ENCODE data around the gene ENTPD5. TPM values are rescaled to one million over a fixed set of nuclear protein-coding genes. Genes with fewer than 3 reads are reported as not detected.

Gene ENTPD5
- total and polyA plus RNA-seq, 2 donors (not counting 1 experiment from before 2014, with no cell fraction given) = 5.5 to 14.7 TPM

- ChIA-PET CTCF (no interaction called here), POLR2A (no interaction called here)
- Mint-ChIP-seq H3K27ac (no peak overlapping the region), H3K4me3 (no peak overlapping the region), H3K4me1 (no peaks in the 10 kb centered on the region), H3K27me3 (no peaks in the 10 kb centered on the region), H3K9me3 (ENCODE audit: insufficient read depth) (no peaks in the 10 kb centered on the region)
- H3K4me3 ChIP-seq (ENCODE audit: control extremely low read depth in 1 of 5, extremely low read depth in 1 of 5, insufficient read depth in 1 of 5, low read depth in 2 of 5, low read length in 4 of 5) = no peak overlapping the region
- no peak overlapping the region for H2AFZ ChIP-seq (ENCODE audit: insufficient read depth, low read depth, low read length, poor library complexity, severe bottlenecking)
- intact Hi-C loops (cut with micrococcal nuclease) = no loop called here
- no peaks in the 10 kb centered on the region for H3K27me3 ChIP-seq (replicated peaks in 1 of 4; ENCODE audit: control extremely low read depth in 1 of 4, control insufficient read depth in 3 of 4, insufficient read depth in 4 of 4, low read length in 3 of 4)
- no peak overlapping the region for H3K27ac ChIP-seq (ENCODE audit: low read length in 2 of 2)
- WGBS (ENCODE audit: insufficient coverage) = no CpG with 5 or more reads among the region's 3 CpGs
- no peaks in the 10 kb centered on the region for H4K20me1 ChIP-seq (ENCODE audit: control insufficient read depth, insufficient read depth, low read length, poor library complexity, severe bottlenecking)
- ATAC-seq (ENCODE audit: low read depth) (no peak), DNase-seq (no peak)
- peaks cover 5 to 37% of the 10 kb centered on the region in 2 experiments for H3K36me3 ChIP-seq (replicated peaks in 1 of 2; ENCODE audit: control extremely low read depth in 1 of 2, control insufficient read depth in 1 of 2, extremely low read depth in 1 of 2, insufficient read depth in 2 of 2, low read length in 1 of 2)
- H3K4me2 ChIP-seq (replicated peaks; ENCODE audit: low read depth, low read length, poor library complexity, severe bottlenecking) = no peak overlapping the region
- H3K4me1 ChIP-seq (ENCODE audit: control insufficient read depth in 2 of 2, insufficient read depth in 2 of 2, low read length in 2 of 2) = no peaks in the 10 kb centered on the region
- H3K9ac ChIP-seq (ENCODE audit: low read length) = no peak overlapping the region
- H3K9me3 ChIP-seq (ENCODE audit: control extremely low read depth in 1 of 3, control insufficient read depth in 2 of 3, insufficient read depth in 1 of 3, low read length in 2 of 3) = no peaks in the 10 kb centered on the region
- H3K79me2 ChIP-seq (ENCODE audit: control insufficient read depth, insufficient read depth, low read length) = no peaks in the 10 kb centered on the region
- TF ChIP-seq CTCF (IDR thresholded peaks at IDR 0.05) (no peak), EZH2 (IDR thresholded peaks at IDR 0.05; ENCODE audit: borderline replicate concordance, insufficient read depth, low read depth, low read length, poor library complexity, severe bottlenecking) (no peak)
Observed at GRCh38 chr14:74065746-74066575, 46.9 kb upstream of the ENTPD5 start.

- no peaks in the 10 kb centered on the region for H3K9me3 ChIP-seq (ENCODE audit: control extremely low read depth in 1 of 3, control insufficient read depth in 2 of 3, insufficient read depth in 1 of 3, low read length in 2 of 3)
- H4K20me1 ChIP-seq (ENCODE audit: control insufficient read depth, insufficient read depth, low read length, poor library complexity, severe bottlenecking) = no peaks in the 10 kb centered on the region
- no peaks in the 10 kb centered on the region for H3K27me3 Mint-ChIP-seq
- no peaks in the 10 kb centered on the region for H3K4me1 Mint-ChIP-seq
- H3K4me2 ChIP-seq (replicated peaks; ENCODE audit: low read depth, low read length, poor library complexity, severe bottlenecking) = no peak overlapping the region
- H3K27me3 ChIP-seq (replicated peaks in 1 of 4; ENCODE audit: control extremely low read depth in 1 of 4, control insufficient read depth in 3 of 4, insufficient read depth in 4 of 4, low read length in 3 of 4) = no peaks in the 10 kb centered on the region
- H3K9ac ChIP-seq (ENCODE audit: low read length) = no peak overlapping the region
- no peaks in the 10 kb centered on the region for H3K4me1 ChIP-seq (ENCODE audit: control insufficient read depth in 2 of 2, insufficient read depth in 2 of 2, low read length in 2 of 2)
- H3K27ac ChIP-seq (ENCODE audit: low read length in 2 of 2) = no peak overlapping the region
- H2AFZ ChIP-seq (ENCODE audit: insufficient read depth, low read depth, low read length, poor library complexity, severe bottlenecking) = no peak overlapping the region
- WGBS (ENCODE audit: insufficient coverage) = no CpG with 5 or more reads among the region's 3 CpGs
- no peak for ATAC-seq (ENCODE audit: low read depth)
- TF ChIP-seq EZH2 (IDR thresholded peaks at IDR 0.05; ENCODE audit: borderline replicate concordance, insufficient read depth, low read depth, low read length, poor library complexity, severe bottlenecking) (no peak), CTCF (IDR thresholded peaks at IDR 0.05) (no peak)
- ChIA-PET CTCF (no interaction called here), POLR2A (no interaction called here)
- no peak overlapping the region for H3K4me3 ChIP-seq (ENCODE audit: control extremely low read depth in 1 of 5, extremely low read depth in 1 of 5, insufficient read depth in 1 of 5, low read depth in 2 of 5, low read length in 4 of 5)
- no peak overlapping the region for H3K4me3 Mint-ChIP-seq
- no peak overlapping the region for H3K27ac Mint-ChIP-seq
- H3K79me2 ChIP-seq (ENCODE audit: control insufficient read depth, insufficient read depth, low read length) = no peaks in the 10 kb centered on the region
- no peaks in the 10 kb centered on the region for H3K9me3 Mint-ChIP-seq (ENCODE audit: insufficient read depth)
- intact Hi-C loops (cut with micrococcal nuclease) = no loop called here
- DNase-seq = no peak
- H3K36me3 ChIP-seq (replicated peaks in 1 of 2; ENCODE audit: control extremely low read depth in 1 of 2, control insufficient read depth in 1 of 2, extremely low read depth in 1 of 2, insufficient read depth in 2 of 2, low read length in 1 of 2) = peaks cover 3 to 39% of the 10 kb centered on the region in 2 experiments
Observed at GRCh38 chr14:74064883-74065282, 45.8 kb upstream of the ENTPD5 start.

Data from B cell (primary cell).